Thoracic aorta (tissue), 2 donors: ENCODE measurements around the gene FLG. TPM values are rescaled to one million over a fixed set of nuclear protein-coding genes. Genes with fewer than 3 reads are reported as not detected.

Source experiments
- ATAC-seq: fragments of 150-250 bp; one replicate; pipeline ENCODE4 v1.8.0; 2017; ENCODE audit warnings: low read depth; ENCODE audit not compliant: insufficient number of reproducible peaks, low FRiP score
- DNase-seq: peaks from one replicate; pipeline ENCODE4 v3.0.0-alpha.2; 2020; ENCODE audit warnings: low spot score
- H3K27ac ChIP-seq, 2 donors: fragments of 200-600 bp; sonication (generic); 1 replicate in 1 of 2; 2 replicates in 1 of 2; pipeline ENCODE4 v1.5.1; 2016; ENCODE audit warnings: mild to moderate bottlenecking in 2 of 2, moderate library complexity in 2 of 2
- H3K27me3 ChIP-seq: fragments of 200-600 bp; sonication (generic); replicated peaks from 2 replicates; pipeline ENCODE4 v1.6.0; 2016; ENCODE audit warnings: mild to moderate bottlenecking; ENCODE audit not compliant: insufficient read depth
- H3K36me3 ChIP-seq: fragments of 200-600 bp; sonication (generic); one replicate; pipeline ENCODE4 v1.5.1; 2016
- H3K4me1 ChIP-seq, 2 donors: fragments of 200-600 bp; sonication (generic); 1 replicate in 1 of 2; 2 replicates in 1 of 2; pipeline versions ENCODE4 v1.5.1 to v1.6.0; 2016; ENCODE audit warnings: low read depth in 2 of 2, mild to moderate bottlenecking in 1 of 2; ENCODE audit not compliant: control insufficient read depth in 1 of 2
- H3K4me3 ChIP-seq: fragments of 200-600 bp; sonication (generic); 2 replicates; pipeline ENCODE4 v1.5.1; 2016; ENCODE audit warnings: mild to moderate bottlenecking
- H3K9me3 ChIP-seq: fragments of 200-600 bp; sonication (generic); 2 replicates; pipeline ENCODE4 v1.5.1; 2016
- CTCF ChIP-seq: fragments of 200-600 bp; sonication (generic); IDR thresholded peaks from one replicate; pipeline ENCODE4 v1.5.1; 2019; ENCODE audit warnings: antibody characterized with exemption
- total RNA-seq, 2 donors: library from RNA; depleted of rRNA; stranded (reverse); fragments of >200 nt; gene quantifications; one replicate each; pipeline versions ENCODE4 v1.1.0 to v1.2.3, GENCODE V29; 2016

FLG gene
- total RNA-seq: 1 to 10 TPM in 1 of 2 donors, not detected in 1; 3.5 TPM

DNA sequence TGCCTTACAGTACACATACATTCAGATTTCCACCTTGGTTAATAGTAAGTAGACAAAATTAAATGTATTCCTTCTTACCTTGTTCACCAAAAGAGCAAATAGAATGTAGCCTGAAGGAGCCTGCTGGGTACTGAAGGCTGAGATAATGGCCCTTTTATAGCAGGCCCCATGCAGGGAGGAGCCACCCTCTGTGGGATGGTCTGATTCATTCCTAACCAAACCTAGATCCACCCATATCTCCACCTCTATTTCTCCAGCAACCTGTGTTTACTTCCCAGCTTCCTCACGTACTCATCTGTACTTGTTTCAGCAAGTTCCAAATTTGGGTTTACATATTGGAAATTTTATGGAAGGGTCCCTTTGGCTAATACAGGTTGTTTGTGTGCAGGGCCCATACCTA lies at the start of gene FLG:
TSS of gene FLG (minus strand) at position 129 of the 400 bp plus-strand sequence. CDS start 9,783 bp downstream, outside the sequence.
- Histone ChIP-seq H3K27me3 (no peaks in the 10 kb centered on the region), H3K36me3 (no peaks in the 10 kb centered on the region), H3K4me3 (no peak within 1 kb of the TSS), H3K4me1 (no peaks in the 10 kb centered on the region), H3K27ac (no peak within 1 kb of the TSS), H3K9me3 (no peaks in the 10 kb centered on the region)
- TF ChIP-seq CTCF: no peak
- DNase-seq (no peak), ATAC-seq (no peak)

DNA sequence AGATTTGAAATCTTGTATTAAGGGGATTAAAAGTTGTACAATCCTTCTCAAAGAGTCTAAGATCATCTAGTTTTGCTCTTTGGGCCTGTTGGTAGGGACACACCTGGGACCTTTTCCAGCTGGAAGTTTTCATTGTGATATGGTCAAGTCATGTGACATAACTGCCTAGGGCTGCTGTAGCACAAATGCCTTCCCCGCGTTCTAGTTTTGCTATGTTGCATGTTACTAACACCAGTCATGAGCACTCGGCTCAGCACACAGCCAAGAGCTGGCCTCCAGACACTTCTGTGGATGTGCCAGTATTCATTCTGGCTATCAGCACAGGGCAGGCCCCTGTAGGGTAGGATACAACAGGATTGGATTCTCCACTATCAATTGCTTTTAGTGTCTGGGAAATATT lies 49.4 kb upstream of the FLG start:
- no peaks in the 10 kb centered on the region for H3K4me1 ChIP-seq
- peaks cover 6% of the 10 kb centered on the region for H3K9me3 ChIP-seq
- ATAC-seq: no peak
- H3K27me3 ChIP-seq: no peaks in the 10 kb centered on the region
- no peak overlapping the region for H3K4me3 ChIP-seq
- no peak for TF ChIP-seq CTCF
- no peak overlapping the region for H3K27ac ChIP-seq
- no peak for DNase-seq
- no peaks in the 10 kb centered on the region for H3K36me3 ChIP-seq

- Histone ChIP-seq H3K9me3 (peaks cover 16% of the 10 kb centered on the region), H3K4me1 (no peaks in the 10 kb centered on the region), H3K27ac (no peak overlapping the region), H3K36me3 (no peaks in the 10 kb centered on the region), H3K4me3 (no peak overlapping the region), H3K27me3 (no peaks in the 10 kb centered on the region)
- ATAC-seq (no peak), DNase-seq (no peak)
- TF ChIP-seq CTCF: no peak
Measured at GRCh38 chr1:152372672-152373071, 47.6 kb upstream of the FLG start.

DNA sequence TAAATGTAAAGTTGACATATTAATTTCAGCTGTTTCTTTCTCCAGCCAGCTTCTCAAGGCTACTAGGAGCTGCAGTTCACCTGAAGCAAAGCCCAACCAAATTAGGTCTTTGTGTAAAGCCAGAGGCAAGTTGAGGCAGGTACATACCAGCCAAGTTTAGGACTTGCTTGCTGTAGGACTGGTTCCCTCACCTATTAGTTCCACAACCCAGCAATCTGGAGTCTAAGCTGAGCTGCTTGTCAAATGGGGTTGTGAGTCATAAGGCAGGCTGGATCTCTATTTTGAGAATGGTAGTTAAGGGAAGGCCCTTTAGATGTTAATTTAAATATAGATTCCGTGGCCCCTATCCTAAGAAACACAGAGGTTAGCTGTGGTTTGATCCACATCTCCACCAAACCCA lies 42.4 kb upstream of the FLG start:
- ATAC-seq (no peak), DNase-seq (no peak)
- H3K36me3 ChIP-seq: no peaks in the 10 kb centered on the region
- no peak for TF ChIP-seq CTCF
- H3K27me3 ChIP-seq: no peaks in the 10 kb centered on the region
- no peaks in the 10 kb centered on the region for H3K4me1 ChIP-seq
- H3K9me3 ChIP-seq: peaks cover 16% of the 10 kb centered on the region
- H3K4me3 ChIP-seq: no peak overlapping the region
- no peak overlapping the region for H3K27ac ChIP-seq

GRCh38 chr1:152359906-152360305 lies 34.9 kb upstream of the FLG start, which contains the start of gene FLG2:
TSS of gene FLG2 (minus strand) at chr1:152360006. CDS start at chr1:152358884, 1,122 bp downstream.
- no peak within 1 kb of the TSS for H3K4me3 ChIP-seq
- DNase-seq (no peak), ATAC-seq (no peak)
- no peaks in the 10 kb centered on the region for H3K9me3 ChIP-seq
- H3K27ac ChIP-seq: no peak within 1 kb of the TSS
- no peak for TF ChIP-seq CTCF
- H3K27me3 ChIP-seq: no peaks in the 10 kb centered on the region
- H3K4me1 ChIP-seq: no peaks in the 10 kb centered on the region
- H3K36me3 ChIP-seq: no peaks in the 10 kb centered on the region
